Measurements from ENCODE around the gene CELA2A.
A peak's percentile ranks its signal among the peaks of the same experiment; 100 is the strongest.
"Not testable (repeated sequence)": the region's sequence is repeated elsewhere in the genome, so short reads cannot be mapped to it uniquely, and the experiment has no call there.

The CELA2A gene

DNA sequence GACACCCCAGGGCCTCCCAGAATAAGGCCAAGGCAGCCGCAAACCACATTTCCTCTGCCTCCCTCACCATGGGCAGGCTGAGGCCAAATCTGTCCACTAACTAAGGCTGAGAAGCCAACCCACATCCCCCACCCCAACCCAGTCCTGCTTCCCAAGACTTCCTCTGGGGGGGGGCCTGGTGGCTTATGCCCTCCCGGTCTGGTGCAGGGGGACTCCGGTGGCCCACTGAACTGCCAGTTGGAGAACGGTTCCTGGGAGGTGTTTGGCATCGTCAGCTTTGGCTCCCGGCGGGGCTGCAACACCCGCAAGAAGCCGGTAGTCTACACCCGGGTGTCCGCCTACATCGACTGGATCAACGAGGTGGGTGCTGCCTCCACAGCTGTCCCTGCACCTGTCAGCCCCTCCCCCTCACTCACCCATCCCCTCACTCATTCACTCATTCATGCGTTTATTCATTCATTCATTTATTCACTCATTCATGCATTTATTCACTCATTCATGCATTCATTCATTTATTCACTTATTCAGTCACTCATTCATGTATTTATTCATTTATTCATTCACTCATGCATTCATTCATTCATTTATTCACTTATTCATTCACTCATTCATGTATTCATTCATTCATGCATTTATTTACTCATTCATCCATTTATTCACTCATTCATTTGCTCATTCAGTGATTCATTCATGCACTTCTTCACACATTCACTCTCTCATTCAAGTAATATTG is 11.0 kb upstream of the CELA2A start:
- DNase-seq, result no peak

DNA sequence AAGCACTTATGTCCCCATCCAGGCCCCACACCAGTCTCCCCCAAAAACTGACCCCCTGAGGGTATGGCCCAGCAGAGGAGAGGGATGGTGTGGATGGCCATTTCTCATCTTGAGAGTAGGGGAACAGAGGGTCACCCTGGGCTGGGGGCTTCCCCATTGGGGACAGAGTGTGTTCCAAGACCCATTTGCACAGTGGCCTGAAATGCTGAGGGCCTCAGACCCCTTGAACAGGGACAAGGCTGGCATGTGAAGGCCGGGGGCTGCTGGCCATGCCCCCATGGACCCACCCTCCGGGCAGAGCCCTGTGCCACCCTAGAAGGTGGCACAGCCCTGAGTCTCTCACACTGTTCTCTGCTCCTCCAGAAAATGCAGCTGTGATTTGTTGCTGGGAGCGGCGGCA is 10.3 kb upstream of the CELA2A start:
- DNase-seq, result no peak

DNA sequence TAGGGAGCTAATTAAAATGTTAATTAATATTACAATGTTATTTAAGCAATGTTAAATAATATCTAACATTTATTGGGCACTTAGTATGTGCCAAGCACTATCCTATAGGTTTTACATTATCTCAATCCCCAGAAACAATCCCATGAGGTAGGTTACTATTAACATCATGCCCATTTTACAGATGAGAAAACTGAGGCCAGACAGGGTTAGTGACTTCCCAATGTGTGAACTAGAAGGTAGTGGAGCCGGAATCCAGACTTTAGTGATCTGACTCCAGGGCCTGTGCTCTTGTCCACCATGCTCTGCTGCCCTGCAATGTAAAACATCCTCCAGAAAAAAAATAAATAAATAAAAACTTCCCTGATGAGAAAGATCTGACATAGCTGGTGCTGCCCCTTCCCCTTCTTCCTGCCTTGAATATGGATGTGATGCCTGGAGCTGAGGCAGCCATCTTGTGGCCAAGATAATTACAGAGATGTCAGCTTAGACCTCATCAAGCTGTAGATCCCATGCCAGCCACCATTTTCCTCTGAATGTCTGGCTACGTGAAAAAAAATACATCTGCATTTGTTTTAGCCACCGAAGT is 7.6 kb upstream of the CELA2A start:
- no peak for DNase-seq

DNA sequence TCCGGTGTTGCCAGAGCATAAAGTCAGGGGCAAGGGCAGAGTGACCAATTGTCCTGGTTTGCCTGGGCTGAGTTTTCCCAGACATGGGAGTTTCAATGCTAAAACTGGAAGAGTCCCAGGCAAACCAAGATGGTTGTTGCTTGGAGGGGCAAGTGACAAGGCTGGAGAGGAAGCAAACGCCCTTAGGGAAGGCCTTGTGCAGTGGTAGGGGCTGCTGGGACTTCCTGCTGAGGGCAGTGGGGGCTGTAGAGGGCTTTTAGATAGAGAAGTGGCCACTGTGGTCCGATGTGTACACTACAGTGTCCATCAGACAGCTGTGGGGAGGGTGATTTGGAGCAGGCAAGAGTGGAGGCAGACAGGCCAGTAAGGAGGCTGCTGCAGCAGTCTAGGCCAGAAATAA is 7.0 kb upstream of the CELA2A start:
- no peak for DNase-seq

DNA sequence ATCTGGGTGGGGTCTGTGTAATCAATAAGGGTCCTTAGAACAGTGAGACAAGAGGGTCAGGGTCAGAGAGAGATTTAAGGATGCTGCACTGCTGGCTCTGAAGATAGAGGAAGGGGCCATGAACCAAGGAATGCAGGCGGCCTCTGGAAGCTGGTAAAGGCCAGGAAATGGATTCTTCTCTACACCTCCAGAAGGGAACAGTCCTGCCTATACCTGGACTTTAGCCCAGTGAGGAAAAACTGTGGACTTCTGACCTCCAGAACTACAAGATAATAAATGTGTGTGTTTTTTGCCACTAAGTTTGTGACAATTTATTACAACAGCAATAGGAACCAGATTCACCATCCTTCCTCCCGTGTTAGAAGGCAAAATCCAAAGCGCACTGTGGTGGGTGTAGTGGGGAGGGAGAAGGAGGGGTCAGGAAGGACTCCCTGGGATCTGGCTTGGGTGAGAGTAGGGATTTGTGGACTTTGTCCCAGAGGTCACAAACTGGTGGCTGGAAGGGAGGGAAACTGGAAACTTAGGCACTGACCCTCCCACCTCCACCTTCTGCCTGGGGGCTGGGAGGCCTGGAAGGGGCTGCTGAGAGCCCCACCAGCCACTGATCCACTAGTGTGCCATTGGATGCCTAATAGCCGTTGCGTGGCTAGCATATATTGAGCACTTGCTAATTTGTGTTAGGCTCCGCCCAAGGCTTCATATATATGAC is 5.4 kb upstream of the CELA2A start:
- no peak for DNase-seq

DNA sequence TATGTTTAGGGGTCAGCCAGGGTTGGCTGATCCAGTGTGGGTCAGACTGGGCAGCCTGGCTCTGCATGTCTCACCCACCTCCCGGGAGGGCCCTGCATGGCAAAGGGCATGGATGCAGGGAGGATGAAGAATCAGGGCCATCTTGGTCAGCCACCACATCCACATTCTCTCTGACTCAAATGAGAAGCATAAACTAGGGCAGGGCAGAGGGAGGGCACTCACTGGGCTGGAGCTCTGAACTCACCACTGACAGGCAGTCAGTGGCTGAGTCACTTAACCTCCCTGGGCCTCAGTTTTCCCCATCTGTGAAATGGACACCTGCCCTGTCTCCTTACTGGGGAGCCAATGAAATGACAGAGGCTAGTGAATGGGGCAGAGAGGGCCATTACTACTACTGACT is 4.3 kb upstream of the CELA2A start:
- no peak for DNase-seq

DNA sequence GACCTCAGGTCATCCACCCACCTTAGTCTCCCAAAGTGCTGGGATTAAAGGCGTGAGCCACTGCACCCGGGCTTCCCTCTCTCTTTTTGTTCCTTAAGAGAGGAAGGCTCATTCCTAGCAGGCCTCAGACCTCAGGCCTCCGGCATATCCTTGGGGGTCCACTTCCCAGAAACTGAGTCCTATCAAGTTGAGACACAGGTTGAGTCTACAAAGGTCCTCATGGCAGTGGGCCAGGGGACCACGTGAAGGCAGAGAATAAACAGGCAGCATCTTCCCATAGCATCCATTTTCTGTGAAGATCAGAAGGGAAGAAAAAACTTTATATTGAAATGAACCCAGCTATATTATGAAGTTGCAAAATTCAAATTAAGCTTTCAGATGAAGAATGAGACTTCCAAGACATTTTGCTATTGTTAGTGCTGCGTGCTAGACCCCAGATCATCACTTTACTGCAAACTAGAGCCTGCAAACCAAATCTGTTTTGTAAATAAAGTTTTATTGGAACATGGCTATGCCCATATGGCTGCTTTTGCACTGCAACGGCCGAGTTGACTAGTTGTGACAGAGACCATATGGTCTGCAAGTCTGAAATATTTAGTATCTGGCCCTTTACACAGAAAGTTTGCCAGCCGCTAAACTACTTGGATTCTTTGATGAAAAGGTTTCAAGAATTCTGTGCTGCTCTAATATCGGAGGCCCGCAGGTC is 3.5 kb upstream of the CELA2A start:
- no peak for DNase-seq

DNA sequence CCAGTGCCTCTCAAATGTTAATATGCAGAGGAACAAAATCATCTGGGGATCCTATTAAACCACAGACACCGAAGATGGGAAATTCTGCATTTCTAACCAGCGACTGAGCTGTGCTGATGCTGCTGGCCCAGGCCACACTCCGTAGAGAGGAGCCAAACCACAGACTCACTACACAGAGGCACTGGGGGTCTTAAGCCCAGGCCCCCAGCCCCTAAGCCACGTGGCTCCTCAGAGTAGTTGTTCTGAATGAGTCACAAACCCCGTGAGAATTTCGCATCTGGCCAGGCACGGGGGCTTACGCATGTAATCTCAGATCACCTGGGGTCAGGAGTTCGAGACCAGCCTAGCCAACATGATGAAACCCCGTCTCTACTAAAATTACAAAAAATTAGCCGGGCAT is 2.8 kb upstream of the CELA2A start:
- peak; percentile 65 for DNase-seq

DNA sequence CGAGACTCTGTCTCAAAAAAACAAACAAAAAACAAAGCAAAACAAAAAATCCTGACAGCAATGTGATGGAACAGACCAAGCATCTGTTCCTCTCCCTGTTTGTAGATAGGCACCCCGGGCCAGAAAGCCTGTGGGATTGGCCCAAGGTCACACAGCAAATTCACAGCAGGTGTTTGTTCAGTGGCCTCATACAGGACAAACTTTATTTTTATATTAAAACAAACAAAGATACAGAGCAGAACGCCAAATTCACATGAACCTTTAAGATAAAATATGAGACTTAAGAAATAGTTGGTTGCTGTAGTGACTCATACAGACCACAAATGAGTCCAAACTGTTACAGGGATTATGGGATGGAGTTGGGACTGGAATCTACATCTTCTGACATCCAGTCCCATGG is 2.3 kb upstream of the CELA2A start:
- peak; percentile 72 for DNase-seq

DNA sequence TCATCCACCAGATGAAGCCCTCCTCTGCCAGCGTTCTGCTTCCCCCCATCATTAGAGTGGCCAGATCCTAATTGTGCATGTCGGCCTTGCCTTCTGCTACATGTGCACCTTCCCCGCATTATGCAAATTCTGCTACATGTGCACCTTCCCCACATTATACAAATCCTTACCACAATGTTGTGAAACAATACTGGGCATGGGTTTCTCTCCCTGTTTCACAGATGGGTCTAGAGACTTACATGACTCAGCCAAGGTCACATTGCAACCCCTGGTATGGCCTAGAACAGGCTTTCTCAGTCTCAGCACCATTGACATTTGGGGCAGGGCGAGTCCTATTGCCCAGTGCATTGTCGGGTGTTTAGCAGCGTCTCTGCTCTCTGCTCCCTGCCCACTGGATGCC is 1.0 kb upstream of the CELA2A start:
- peak; percentile 15 for DNase-seq

DNA sequence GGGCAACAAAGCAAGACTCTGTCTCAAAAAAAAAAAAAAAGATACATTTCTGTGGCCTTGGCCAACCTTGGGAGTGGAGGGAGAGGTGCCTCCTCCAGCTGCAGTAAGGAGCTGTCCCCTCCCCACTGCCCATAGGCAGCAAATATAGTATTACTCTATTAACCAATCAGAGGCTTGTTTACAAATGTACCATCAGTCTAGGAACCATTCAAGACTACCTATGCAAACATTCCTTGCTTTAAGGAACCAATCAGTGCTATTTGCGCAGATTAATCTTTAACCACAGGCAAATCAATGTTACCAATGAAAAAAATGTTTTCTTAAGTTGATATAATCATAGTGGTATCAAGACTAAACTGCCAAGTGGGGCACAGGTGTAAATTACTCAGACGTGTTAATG is 1.1 kb downstream of the CELA2A start:
- DNase-seq, result no peak

DNA sequence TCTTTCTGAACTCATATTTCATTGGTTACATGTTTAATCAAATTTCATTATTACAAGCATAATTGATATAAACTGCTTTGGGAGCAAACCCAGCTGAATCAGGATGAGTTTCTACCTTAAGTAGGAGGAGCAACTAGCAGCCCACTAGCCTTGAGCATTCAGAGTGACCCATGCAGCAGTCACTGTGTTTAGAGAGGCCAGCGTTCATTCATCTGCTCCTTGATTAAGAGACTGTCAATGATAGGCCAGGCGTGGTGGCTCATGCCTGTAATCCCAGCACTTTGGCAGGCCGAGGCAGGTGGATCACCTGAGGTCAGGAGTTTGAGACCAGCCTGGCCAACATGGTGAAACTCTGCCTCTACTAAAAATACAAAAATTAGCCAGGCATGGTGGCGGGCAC is 1.9 kb downstream of the CELA2A start:
- DNase-seq, result not testable (repeated sequence)

DNA sequence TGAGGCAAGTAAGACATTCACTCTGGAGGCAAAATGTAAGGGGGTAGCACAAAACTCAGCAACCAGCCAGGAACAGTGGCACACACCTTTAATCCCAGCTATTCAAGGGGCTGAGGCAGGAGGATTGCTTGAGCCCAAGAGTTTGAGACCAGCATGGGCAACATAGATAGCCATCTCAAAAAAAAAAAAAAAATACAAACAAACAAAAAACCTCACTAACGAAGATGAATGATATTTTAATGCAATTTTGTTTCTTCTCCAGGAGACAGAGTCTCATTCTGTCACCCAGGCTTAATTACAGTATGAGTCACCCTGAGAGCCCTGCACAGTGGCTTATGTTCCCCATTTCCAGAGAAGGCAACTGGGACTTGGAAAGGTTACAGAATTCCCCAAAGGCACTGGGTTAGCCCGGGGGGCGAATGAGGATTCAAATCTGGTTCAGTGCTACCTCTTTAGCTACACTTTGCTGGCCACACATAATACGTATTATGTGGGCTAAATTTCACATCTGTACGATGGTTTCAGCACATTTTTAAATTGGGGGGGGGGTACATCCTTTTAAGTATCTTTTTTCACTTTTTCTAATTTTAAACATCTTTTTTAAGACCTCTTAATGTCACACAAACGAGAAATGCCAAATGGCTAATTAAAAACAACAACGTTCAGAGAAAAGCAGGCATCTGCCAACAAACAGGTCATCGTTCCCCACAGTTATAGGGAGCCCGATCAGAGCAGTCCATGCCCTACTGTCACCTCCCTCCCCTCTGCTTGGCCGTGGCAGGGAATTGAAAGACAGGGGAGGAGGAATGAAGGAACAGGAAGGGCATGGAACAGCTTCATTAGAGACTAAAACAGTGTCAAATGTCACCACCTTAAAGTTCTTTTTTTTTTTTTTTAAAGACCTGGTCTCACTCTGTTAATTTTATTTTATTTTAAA is 3.5 kb downstream of the CELA2A start:
- DNase-seq, result peak; percentile 15

DNA sequence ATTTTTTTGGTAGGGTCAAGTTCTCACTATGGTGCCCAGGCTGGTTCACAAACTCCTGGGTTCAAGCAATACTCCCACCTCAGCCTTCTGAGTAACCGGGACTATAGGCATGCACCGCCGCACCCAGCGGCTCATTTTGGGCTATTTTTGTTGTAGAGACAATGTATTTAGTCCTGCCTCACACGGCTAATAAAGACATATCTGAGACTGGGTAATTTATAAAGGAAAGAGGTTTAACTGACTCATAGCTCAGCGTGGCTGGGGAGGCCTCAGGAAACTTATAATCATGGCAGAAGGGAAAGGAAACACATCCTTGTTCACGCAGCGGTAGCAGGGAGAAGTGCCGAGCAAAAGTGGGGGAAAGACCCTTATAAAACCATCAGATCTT is 4.2 kb downstream of the CELA2A start:
- no peak for DNase-seq

DNA sequence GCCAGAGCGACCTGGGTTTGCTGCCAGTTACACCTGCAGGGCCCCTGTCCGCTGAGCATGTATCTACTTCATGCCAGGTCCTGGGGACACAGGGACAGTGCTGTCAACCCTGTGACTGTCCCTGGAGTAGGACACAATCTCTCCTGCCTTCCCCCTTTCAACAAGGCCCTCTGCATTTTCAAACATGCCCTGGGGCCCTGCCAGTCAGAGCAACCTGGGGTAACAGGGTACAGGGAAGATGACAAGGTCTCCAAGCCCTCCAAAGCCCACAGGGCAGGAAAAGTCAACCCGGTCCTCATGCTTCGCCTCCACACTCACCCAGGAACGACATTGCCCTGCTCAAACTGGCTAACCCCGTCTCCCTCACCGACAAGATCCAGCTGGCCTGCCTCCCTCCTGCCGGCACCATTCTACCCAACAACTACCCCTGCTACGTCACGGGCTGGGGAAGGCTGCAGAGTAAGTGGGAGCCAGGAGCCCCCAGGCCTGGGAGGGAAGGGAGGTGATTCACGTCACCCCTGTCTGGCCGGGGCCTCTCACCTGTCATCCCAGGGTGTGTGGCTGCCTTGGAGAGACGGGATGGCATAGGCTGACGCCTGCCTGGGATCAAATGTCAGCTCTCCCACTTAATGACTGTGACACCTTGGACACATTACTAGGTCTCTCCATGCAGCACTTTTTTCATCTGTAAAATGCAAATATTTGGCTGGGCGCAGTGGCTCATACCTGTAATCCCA is 6.7 kb downstream of the CELA2A start:
- DNase-seq, result not testable (repeated sequence)

DNA sequence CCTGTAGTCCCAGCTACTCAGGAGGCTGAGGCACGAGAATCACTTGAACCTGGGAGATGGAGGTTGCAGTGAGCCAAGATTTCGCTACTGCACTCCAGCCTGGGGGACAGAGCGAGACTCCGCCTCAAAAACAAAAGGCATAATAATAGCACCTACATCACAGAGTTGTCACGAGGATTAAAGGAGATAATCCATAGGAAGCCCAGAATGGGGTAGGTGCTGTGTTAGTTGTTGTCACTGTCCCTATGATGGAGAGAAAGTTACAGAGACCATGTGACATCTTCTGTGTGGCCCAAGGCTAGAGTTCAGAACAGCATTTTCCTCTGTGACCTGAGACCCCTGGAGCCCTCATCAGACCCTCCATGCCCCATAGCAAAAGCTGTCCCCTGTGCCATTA is 7.4 kb downstream of the CELA2A start:
- not testable (repeated sequence) for DNase-seq

DNA sequence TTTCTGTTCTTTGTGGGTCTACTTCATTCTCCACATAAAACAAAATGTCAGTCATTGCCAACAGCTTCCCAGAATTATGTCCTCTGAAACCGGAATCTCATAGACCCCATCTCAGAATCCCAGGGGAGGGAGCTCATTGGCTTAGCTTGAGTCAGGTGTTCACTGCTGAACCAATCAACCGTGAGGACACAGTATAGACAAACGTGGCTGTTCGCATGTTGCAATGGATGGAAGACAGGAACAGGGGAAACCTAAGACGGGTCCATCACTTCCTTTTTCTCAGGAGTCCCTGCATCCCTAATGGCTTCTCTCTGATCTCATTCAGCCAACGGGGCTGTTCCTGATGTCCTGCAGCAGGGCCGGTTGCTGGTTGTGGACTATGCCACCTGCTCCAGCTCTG is 9.1 kb downstream of the CELA2A start:
- no peak for DNase-seq

DNA sequence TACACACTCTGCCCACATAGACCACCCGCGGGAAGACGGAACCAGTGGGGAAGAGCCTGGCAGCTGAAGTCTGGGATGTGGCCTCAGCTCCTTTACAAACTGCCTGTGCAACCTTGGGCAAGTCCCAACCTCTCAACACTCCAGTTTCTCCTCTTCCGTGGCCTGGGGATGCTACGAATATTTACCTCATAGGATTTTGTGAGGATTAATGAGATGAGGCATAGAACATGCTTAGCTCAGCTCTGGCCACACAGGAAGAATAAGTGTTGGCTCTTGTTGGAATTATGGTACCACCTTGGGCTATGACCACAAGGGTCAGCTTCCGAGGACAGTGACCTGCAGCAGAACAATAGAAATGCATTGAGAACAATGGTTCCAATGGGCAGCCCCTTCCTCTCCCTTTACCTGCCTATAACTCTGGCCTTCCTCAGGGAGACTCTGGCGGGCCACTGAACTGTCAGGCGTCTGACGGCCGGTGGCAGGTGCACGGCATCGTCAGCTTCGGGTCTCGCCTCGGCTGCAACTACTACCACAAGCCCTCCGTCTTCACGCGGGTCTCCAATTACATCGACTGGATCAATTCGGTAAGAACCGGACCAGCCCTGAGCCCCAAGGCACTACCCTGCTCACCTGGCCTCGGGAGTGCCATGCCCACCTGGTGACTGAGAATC is 10.6 kb downstream of the CELA2A start:
- not testable (repeated sequence) for DNase-seq

DNA sequence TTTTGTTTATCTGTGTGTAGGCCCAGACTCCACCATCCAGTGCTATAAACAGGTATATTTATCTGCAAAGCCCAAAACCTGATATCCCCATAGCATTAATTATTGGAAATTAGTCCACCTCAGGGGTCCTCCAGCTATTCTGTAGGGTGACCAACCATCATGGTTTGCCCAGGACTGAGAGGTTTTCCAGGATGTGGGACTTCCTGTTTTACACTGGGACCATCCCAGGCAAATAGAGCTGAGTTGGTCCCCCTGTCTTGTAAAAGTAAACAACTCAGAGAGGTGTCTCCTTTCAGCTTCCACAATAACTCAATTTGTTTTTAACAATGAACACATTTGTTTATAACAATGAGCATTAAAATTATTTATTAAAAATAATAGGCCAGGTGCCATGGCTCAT is 11.6 kb downstream of the CELA2A start:
- no peak for DNase-seq

DNA sequence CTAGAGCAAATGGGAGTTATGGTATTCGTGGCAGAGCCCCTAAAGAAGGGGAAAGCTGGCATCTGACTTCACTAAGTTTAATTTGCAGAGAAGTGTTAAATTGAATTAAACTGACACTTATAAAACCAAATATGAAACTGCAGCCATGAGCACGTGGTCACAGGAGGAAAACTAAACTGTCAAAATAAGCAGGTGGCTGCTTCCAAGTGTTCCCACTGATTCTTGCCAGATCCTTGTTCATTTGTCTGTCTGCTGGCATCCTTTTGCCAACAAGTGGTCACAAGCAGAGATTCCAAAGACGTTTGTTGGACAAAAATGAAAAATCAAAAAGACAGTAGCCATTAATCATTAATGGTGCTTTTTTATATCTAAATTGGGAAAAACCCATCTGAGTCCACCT is 12.8 kb downstream of the CELA2A start:
- DNase-seq, result no peak

DNA sequence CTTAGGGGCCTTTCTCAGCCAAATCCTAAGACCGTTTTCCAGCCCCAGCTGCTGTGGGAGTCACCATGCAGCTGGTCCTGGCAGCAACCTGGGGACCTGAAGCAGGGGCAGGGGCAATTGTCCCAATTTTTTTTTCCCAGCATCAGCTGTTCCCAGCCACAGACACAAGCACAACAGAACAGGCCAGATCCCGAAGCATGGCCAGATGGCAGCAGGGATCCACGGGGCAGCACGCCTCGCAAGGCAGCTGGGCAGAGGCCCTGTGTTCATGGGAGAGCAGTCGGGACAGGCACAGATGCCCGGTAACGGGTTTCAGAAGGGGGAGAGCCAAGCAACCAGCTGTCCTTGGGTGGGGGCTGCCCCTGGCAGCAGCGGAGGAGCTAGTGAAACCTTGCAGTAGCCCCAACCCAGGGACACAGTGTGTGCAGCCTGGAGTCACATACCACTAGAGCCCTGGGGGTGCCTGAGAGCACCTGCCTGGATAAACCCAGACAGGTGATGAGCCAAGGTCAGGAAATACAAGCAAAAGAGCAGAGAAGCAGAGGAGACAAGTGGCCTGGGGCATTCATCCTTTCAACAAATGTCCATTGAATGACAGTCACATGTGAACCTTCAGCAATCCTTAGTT is 13.4 kb downstream of the CELA2A start:
- DNase-seq, result not testable (repeated sequence)

Measured in fibroblast of upper back skin (primary cell).